CD4-positive, alpha-beta T cell treated with Interleukin-15 for 4 hours (primary cell): ENCODE data around the gene SHTN1.

Experiments used
- DNase-seq: peaks from one replicate; pipeline ENCODE4 v3.0.0-alpha.2; 2020; ENCODE audit warnings: low spot score

Gene SHTN1

DNA sequence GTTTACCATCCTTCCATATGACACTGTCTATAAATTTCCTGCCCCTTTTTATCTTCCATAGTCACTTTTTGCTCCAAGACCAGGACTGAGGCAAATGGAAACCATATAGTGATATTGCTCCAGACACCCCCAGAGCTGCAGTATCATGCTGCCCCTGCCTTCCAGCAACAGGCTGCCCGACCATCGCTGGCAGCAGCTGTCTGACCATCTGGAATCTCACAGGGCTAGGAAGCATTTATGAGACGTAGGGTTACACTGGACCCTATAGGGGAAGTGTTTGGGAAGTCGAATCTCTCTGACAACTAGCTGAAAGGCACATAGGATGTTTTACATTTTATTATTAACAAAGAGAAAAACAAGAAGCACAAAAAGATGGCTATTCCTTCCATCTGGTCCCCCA is 136.3 kb downstream of the SHTN1 start:
- DNase-seq, result no peak

DNA sequence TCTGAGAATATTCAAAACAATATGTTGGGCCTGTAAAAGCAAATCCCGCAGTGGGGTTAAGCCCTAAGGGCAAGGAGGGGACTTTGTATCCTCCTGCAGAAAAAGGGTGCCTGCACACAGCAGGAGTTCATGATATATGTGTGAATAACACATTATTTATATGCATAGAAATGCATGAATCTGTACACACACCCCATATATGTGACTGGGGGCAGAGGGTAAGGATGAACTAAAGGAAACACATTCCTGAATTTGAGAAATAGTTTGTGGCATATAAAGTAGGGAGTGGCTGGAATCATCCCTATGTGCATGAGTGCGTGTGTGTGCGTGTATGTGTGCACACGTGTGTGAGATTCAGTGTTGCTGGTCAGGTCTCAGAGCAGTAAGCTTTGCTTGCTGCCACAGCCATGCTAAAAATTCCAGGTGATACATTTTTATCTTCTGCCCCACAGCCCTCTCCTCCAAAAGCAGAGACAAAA is 136.8 kb downstream of the SHTN1 start:
- no peak for DNase-seq

DNA sequence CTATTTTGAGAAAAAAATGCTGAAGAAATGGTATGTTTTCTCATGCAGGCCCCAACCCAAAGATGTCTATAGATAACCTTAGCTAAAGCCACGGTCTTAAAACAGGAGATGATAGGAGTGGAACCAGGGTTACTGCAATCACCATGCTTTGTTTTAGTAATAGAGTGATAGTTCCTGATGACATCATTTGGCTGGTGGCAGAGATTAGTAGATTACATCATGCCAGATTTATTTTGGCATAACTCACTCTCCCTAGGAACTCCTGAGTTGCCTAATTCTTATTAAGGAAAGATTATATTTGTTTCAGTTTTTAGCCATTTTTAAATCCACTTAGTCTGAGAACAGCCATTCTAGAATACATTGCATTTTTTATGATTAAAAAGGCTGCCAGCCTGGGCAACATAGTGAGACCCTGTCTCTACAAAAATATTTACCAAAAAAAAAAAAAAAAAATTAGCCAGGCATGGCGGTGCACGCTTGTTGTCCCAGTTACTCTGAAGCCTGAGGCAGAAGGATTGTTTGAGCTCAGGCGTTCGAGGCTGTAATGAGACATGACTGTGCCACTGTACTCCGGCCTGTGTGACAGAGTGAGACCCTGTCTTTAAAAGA is 137.9 kb downstream of the SHTN1 start:
- no peak for DNase-seq

GRCh38 chr10:116866066-116866465 is 138.9 kb downstream of the SHTN1 start:
- DNase-seq, result no peak

DNA sequence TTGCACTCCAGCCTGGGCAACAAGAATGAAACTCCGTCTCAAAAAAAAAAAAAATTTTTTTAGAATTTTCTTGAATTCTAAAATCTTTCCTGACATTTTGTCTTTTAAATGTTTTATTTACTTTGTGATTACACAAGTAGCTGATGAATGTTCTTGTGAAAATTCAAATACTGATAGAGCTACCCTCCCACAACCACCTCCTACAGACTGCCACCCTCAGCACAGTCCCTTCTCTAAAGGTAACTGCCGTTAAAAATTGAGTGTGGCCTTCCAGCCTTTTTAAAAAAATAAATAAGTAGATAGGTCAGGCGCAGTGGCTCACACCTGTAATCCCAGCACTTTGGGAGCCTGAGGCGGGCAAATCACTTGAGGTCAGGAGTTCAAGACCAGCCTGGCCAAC is 140.6 kb downstream of the SHTN1 start:
- DNase-seq, result no peak

- no peak for DNase-seq
Observed at GRCh38 chr10:116861796-116862195, 143.2 kb downstream of the SHTN1 start.

DNA sequence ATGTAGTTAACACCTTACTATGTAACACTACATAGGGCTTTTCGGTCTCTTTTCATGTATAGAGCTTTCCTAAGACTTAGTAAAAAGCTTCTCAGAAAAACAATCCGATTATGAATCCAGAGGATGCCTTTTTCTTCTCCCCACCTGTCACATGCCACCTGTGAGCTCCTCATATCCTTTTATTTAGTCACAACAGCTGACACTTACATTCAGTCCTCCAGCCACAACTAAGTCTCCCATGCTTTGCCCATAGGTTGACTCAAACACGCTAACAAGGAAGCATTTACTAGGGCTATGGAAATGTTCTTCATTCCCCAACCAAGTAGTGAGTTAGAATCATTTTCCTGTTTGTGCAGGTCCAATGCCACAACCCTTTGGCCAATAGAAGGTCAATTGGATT is 147.8 kb downstream of the SHTN1 start:
- no peak for DNase-seq

DNA sequence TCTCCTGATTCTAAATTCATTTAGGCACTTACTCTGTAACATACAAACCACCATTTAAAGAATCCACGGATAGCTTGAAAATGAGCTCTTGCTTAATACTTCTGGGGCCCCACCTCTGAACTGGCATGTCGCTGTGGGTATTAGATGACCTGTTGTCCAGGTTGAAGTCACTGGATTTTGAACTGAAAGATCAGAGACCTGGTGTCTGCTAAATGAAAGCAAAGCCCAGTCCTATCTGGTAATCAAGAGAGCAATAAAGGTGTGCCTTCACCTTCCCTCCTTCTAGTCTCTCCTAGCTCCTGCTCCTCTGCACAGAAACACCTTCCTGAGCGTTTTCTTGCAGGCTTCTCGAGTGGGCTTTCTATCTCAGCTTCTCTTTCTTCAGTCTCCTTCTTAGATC is 151.3 kb downstream of the SHTN1 start:
- no peak for DNase-seq

DNA sequence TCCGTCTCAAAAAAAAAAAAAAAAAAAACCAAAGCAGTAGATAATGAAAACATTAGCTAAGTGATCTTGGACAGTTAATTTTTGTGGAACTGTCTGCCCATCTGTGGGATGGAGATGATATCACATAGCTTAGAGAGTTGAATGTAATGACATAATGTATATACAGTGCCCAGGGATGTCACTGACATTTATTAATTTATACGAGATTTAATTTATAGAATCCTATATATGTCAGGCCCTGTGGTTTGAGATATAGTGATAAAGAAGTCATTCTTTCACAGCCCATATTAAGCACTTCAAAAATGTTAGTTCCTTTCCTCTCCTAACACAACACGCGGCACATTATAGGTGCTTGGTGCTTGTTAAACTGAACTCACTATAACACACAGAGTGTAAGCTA is 151.7 kb downstream of the SHTN1 start:
- DNase-seq, result no peak

- no peak for DNase-seq
Observed at GRCh38 chr10:116852246-116852645, 152.7 kb downstream of the SHTN1 start.

- no peak for DNase-seq
Observed at GRCh38 chr10:116850058-116850611, 154.9 kb downstream of the SHTN1 start.

DNA sequence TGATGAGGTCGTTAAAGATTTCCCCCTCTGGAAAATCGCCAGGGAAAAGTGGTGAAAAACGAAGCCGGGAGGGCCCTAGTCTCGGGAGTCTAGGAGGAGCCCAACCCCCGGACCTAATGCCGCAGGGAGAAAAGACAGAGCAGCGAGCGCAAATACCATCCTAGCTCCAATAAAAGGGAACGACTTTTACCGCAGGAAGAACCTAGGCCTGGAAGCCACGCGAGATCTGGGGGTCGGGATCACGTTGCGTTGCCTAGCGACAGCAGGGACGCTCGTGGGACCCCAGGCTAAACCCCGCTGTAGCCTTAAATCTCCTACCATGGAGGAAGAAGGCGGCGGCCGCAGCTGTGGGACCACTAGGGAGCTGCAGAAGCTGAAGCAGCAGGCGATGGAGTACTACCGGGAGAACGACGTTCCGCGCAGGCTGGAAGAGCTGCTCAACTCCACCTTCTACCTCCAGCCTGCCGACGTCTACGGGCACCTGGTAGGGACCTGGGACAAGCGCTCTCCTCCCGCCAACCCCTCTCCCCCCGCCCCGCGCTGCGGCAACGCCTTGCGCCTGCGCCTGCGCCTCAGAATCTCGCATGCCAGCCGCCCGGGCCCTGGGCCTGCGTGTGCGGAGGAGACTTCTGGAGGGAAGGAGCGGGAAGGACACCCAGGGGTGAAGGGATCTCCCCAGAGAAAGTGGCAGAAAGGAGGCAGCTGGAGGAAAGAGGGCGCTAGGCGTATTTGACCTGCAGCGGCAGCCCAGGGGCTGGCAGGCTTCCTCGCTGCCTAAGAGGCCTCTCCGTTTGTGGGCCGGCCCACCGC is 155.5 kb downstream of the SHTN1 start, which contains the start of gene ENO4:
ENO4 (plus strand) TSS at position 252 of the 810 bp plus-strand sequence; CDS start at position 320, 68 bp downstream.
- DNase-seq, result peak; percentile 21

GRCh38 chr10:116848944-116849247 is 156.1 kb downstream of the SHTN1 start:
- no peak for DNase-seq

DNA sequence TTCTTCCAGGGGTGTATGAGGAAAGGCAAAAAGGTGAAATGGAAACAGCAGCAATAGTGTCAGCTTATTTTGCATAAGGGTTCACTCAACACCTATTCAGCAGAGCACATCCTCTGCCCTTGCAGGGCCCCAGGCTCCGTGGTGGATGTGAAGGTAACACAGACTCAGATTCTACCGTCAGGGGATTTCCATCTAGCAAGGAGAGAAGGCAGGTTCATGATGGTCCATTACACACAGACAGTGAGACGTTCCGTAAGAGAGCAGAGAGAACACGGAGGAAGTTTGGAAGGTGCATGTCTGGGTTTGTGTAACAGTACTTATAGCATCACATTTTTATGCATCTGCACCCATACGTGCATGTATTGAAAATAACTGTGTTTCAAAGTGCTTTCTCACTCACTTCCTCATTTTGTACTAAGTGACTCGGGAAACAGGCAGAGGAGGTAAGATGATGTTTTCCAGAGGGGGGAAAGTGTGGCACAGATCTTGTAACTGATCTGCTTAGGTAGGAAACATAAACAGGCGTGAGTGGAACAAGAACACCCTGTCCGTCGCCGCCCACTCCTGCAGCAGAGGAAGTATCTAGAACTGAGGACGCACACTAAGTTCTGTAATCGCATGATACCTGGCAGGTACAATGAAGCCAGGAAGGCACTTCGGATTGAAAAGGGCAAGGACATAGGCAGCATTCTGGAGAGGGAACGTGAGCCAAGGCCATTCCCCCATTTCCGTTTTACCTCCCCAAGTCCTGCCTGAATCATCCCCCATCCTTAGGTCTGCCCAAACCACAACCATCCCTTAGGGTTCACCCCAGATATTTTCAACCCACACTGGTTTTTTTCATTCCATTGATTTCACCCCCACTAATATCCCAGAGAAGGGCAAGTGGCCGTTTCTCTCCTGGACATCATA is 156.7 kb downstream of the SHTN1 start:
- peak; percentile 23 for DNase-seq

DNA sequence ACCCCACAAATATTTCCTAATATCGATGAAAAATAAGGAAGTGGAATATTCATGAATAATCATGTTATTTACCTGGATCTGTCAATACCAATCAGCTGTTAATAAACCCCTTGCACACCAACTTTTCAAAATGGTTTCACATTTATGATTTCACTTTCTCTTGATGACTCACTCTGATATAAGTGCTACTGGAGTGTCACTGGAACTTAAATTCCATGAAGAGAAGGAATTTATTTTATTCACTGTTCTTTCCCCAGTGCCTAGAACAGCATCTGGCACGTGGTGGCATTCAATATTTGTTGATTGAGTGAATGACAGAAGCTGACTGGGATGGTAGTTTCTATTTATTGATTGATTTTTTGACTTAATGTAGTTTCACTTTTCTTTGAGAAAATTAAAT is 159.2 kb downstream of the SHTN1 start:
- no peak for DNase-seq

GRCh38 chr10:116840389-116841075 is 164.5 kb downstream of the SHTN1 start:
- DNase-seq, result no peak

DNA sequence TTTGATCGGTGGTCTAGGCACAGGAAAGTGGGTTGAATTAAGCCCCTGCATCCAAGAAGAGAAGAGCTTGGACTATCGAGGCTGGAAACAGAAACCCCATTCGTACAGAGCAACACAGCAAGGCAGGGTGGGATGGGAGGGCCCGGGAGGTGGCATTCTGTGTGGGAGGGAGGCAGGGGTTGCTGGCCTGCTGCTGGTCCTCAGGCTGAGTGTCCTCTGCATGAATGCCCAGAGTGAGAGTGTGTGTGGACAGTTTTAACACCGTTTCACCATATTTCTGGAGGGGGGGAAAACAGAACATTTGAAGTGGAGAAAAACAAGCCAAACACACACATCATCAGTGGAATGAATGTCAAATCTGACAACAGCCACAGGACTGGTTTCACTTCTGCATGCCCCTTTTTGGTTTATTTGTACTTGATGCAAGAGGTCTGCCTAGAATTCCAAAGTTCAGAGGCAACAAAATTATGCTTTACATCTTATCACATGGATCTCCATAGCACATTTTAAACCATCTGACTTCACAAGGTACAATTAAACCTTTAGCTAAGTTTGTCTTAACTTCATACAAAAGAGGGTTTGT is 166.8 kb downstream of the SHTN1 start:
- DNase-seq, result no peak

GRCh38 chr10:116836902-116837523 is 168.0 kb downstream of the SHTN1 start:
- no peak for DNase-seq

- DNase-seq, result no peak
Observed at GRCh38 chr10:116836083-116836482, 168.9 kb downstream of the SHTN1 start.

DNA sequence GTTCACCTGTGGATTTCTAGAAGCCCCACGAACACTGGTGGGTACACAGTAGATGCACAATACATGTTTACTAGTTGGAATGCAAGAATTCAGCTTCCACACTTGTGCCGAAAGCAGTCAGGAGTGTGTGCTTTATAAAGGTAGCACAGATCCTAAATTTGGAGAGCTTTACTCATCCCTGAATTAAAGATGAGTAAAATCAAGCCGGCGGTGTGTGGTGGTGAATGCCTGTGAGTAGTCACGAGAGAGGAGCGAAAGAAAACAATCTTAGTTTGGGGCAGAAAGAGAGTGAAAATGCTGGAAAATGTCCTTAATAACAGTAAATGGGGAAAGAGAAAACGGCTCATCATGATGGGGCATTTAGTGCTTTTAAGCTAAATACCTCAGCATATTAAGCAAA is 169.3 kb downstream of the SHTN1 start:
- DNase-seq, result no peak
